Stimulated activated CD8-positive, alpha-beta memory T cell treated with anti-CD3 and anti-CD28 coated beads, Interleukin-7, amount 100 ng/mL, for 48 hours (primary cell): ENCODE results near the gene KXD1.
A peak's percentile ranks its signal among the peaks of the same experiment; 100 is the strongest.
"Not testable (repeated sequence)": the region's sequence is repeated elsewhere in the genome, so short reads cannot be mapped to it uniquely, and the experiment has no call there.

ENCODE experiments used
- DNase-seq, 2 donors: peaks; one replicate each; pipeline ENCODE4 v3.0.0-alpha.2; 2020; ENCODE audit warnings: low read depth in 1 of 2; ENCODE audit errors: extremely low read depth in 1 of 2

Gene KXD1

GRCh38 chr19:18533058-18533457 lies 24.6 kb upstream of the KXD1 start:
- no peak for DNase-seq

DNA sequence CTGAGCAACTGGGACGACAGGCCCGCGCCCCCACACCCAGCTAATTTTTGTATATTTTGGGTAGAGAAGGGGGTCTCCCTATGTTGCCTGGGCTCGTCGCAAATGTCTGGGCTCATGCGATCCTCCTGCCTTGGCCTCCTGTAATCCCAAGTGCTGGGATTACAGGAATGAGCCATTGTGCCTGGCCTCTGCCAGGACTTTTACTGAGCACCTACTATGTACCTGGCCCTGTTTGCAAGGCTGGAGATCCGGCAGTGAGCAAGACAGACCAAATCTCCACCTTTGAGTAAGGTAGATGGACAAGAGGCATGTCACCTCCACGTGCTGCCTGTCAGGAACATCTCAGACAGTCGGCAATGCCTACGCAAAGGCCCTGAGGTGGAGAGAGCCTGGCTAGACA lies 21.2 kb upstream of the KXD1 start:
- DNase-seq = no peak

DNA sequence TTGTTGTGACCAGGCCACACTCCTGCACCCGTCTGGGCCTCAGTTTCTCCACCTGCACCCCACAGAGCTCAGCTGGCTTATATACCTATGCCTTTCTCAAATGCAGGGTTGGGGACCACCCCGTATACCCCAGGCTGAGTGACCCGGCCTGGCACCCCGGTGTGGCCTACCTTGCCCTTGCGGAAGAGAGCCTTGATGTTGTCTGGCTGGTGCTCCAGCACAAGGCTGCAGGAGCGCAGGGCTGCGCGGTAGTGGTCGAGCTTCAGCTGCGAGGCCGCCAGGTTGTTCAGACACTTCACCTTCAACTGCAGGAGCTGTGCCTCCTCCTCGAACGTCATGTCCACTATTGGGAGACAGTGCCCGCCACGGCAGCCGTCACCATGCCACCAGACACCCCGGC lies 20.2 kb upstream of the KXD1 start:
- no peak for DNase-seq

- no peak for DNase-seq
Observed at GRCh38 chr19:18538115-18538514, 19.6 kb upstream of the KXD1 start.

- no peak for DNase-seq
Observed at GRCh38 chr19:18539372-18539771, 18.3 kb upstream of the KXD1 start.

- not testable (repeated sequence) for DNase-seq
Observed at GRCh38 chr19:18540200-18540599, 17.5 kb upstream of the KXD1 start.

DNA sequence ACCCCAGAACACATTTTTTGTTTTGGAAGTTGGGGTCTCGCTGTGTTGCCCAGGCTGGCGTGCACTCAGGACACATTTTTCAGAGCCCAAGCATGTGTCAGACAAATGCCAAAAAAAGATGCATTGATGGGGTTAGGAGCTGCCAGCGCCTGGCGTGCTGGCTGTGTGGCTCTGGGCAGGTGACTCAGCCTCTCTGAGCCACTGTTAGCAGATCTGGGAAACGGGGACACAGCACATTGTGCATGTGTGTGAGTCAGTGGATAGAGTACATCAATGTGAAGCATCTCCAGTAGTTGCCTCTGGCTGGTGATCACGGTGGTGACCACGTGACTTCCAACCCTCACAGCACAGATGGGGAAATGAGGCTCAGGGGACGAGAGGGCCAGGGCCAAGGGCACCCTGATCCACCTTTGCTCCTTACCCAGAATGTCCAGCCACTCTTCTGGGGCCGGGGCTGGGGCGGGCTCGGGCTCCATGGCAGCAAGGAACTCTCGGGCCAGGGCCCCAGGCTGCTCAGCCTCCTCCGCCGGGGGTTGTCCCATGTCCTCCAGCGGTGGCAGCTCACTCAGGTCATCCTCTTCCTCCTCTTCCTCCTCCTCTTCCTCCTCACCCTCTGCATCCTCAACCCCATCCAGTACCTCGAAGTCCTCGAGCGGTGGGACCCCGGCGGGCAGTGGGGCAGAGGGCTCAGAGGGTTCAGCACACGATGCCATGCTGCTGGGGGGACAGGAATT lies 16.2 kb upstream of the KXD1 start:
- DNase-seq = peak in 1 of 2 donors; percentile 29

DNA sequence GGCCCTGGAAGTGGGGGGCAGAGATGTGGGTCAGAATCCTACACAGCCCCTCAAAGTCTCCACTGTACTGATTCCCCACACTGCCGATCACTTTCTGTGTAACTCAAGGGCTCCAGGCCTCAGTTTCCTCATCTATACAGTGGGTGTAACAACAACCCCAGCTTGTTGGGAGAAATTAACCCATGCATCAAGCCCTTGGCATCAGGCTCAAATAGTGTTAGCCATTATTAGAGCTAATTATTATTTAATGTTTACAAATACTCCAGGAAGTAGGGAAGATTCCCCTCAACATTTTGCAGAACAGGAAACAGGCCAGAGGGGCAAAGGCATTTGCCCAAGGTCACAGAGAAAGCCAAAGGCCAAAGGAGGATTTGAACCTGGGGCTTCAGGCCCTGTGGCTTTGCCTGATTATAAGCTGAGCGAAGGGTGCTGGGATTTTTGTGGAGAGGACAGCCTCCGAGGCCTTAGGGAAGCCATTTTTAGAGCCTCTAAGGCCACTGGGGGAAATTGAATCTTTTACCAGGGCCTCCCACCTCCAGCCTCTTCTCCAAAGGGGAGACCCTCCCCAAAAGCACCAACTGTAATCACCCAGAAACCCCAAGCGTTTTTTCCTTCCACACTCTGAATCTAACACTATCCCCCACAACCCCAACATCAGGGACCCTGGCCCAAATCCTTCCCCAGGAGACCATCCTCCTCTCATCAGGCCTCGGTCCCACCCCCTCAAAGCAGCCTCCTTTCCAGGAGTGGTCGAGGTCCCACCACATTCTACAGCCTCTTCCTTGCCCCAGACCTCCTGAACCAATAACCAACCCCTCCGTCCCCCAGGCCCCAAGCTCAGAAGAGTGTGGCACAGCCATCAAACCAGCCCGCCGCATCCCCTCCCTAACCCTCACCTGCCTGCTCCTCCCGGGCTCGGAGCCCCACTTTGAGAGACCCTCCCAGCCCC lies 15.4 kb upstream of the KXD1 start:
- no peak for DNase-seq

- peak; percentile 86 to 93 for DNase-seq
Observed at GRCh38 chr19:18542941-18543813, 14.5 kb upstream of the KXD1 start, which contains the start of gene FKBP8. FKBP8 (minus strand) TSS chr19:18543573; CDS start chr19:18541970, 1,603 bp downstream.

GRCh38 chr19:18543814-18544475 lies 13.7 kb upstream of the KXD1 start:
- peak in 1 of 2 donors; percentile 72 for DNase-seq

- no peak for DNase-seq
Observed at GRCh38 chr19:18551631-18552030, 6.0 kb upstream of the KXD1 start.

- DNase-seq = no peak
Observed at GRCh38 chr19:18558202-18558555, 509 bp downstream of the KXD1 start.

DNA sequence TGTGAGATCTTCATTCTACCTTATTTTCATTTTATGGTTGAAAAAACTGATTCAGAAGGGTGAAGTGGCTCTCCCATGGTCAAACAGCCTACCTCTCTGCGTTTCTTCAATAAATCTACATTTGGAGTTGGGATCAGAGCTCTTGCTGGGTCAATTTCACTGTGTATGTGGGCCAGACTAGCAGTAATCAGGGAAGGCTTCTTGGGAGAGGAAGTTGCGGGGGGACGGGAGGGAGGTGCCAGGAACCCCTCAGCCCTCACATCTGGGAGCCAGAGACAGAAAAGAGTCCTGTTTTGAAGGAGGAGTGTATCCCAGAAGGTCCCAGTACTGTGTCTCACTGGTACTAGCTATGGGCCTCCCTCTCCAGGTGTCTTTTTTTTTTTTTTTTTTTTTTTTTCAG lies 934 bp downstream of the KXD1 start:
- DNase-seq = no peak

GRCh38 chr19:18559685-18560084 lies 2.0 kb downstream of the KXD1 start:
- DNase-seq = no peak

DNA sequence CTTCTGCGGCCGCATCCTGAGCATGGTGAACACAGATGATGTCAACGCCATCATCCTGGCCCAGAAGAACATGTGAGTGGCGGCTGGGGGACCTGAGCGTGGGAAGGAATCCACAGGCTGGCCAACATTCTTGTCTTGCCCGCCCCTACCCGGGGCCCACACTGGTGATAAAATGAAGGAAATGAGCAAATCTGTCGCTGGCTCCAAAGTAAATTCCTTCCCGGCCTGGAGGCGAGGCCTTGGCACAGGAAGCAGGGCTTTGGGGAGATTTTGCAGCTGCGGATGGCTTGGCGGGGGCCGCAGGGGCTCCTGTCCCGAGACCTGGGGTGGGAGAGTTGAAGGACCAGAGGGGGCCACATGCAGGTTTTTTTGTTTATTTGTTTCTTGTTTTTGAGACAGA lies 4.4 kb downstream of the KXD1 start:
- DNase-seq = no peak

- no peak for DNase-seq
Observed at GRCh38 chr19:18566953-18567352, 9.3 kb downstream of the KXD1 start.

DNA sequence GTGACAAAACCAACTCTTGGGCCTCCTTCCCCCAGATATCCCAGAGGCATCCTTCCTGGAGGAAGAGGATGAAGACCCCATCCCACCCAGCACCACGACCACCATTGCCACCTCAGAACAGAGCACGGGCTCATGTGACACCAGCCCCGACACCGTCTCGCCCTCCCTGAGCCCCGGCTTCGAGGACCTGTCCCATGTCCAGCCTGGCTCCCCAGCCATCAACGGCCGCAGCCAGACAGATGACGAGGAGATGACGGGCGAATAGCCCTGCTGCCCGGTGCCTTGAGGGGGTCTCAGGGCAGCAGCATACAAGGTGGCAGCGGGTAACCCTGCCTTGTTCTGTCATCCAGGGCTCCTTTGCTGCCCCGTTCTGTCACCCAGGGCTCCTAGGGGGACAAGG lies 10.7 kb downstream of the KXD1 start:
- no peak for DNase-seq

DNA sequence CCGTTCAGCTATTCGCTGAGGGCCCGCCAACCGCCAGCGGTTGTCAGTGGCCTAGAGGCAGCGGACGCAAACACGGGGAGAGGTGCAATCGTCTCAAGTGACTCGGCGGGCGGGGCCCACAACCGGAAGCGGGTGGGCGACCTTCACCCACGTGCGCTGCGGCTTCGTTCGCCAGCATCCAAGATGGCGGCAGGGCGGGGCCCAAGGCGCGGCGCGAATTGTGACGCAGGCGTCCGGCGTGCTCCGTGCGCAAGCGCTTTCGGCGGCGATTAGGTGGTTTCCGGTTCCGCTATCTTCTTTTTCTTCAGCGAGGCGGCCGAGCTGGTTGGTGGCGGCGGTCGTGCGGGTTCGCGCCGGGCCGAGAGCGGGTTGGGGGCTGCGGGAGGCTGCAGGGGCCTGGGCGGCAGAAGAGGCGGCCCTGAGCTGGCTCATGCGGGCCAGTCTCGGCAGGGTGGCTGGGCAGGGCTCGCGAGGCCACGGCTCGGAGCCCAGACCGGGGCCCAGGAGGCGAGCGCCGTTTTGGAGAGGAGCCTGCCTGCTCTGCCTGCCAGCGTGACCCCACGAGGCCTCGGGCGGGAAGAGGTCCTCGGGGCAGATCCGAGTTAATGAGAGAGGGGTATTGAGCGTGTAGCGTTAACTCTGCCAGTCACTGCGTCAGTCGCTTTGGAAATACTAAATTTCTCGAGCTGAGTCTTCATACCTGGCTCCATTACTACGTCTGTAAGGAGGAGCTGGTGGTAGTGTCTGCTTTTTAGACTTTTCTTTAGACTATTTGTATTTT lies 14.1 kb downstream of the KXD1 start, which contains the start of gene UBA52:
Gene UBA52 (plus strand): TSS at position 294 of the 781 bp plus-strand sequence. CDS start 1,444 bp downstream, outside the sequence.
- peak; percentile 97 to 99 for DNase-seq

DNA sequence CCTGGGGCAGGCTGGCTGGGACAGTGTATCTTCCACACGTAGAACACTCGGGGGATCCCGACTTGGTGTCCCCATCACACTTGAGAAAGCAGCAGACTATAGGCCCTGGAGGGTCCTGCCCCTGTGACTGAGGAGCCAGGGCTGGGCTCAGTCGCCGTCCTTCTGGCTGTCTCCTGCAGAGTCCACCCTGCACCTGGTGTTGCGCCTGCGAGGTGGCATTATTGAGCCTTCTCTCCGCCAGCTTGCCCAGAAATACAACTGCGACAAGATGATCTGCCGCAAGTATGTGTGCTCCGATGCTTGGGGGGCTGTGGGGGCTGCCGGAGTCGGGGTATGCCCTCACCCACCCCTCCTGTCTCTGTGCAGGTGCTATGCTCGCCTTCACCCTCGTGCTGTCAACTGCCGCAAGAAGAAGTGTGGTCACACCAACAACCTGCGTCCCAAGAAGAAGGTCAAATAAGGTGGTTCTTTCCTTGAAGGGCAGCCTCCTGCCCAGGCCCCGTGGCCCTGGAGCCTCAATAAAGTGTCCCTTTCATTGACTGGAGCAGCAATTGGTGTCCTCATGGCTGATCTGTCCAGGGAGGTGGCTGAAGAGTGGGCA lies 17.1 kb downstream of the KXD1 start:
- DNase-seq = no peak
